Measurements from ENCODE around the gene CEBPZOS. TPM values are rescaled to one million over a fixed set of nuclear protein-coding genes. Genes with fewer than 3 reads are reported as not detected.
"Not testable (repeated sequence)": the region's sequence is repeated elsewhere in the genome, so short reads cannot be mapped to it uniquely, and the experiment has no call there.

CEBPZOS gene
- total and polyA plus RNA-seq, 10 of the 15 experiments (the other 5 are each of a cell fraction or from before 2014, with no cell fraction given), result 22.9 to 50.8 (median 39.1) TPM

DNA sequence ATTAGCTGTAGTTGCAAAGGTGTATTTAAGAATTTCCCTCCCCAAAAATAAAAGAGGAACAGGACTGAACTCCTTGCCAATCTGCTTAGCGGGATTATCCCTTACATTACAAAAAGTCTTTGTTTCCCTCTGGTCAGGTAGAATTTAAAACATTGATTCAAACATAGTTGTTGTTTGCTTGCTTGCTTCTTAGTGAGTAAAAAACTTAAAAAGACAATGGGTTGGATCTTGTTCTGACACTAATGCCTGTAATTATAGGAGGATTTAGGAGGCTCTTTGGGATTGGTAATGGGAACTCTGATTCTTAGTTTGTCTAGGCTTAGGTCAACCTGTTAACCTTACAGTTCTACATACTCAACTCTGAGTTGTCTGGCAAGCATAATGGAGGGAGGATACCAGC, 3.7 kb upstream of the CEBPZOS start:
- BruUV-seq (replicated peaks), result no TSS peak
- in situ Hi-C loops (cut with MboI), result no loop called here

DNA sequence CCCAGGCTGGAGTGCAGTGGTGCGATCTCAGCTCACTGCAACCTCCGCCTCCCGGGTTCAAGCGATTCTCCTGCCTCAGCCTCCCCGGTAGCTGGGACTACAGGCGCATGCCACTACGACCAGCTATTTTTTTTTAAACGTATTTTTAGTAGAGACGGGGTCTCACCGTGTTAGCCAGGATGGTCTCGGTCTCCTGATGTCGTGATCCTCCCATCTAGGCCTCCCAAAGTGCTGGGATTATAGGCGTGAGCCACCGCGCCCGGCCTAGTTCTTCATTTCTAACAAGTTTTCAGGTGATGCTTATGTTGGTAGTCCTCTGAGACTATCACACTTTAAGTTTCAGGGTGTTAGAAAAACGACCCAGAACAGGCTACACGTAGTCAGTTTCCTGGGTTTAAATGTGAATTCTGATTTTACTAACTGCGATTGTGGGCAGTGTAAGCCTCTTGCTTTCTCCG, 405 bp upstream of the CEBPZOS start:
- FAIRE-seq; SMC1A ChIA-PET (ENCODE audit: uncharacterized antibody, unreplicated experiment); ATAC-seq; intact Hi-C loops (cut with micrococcal nuclease; ENCODE audit: unreplicated experiment); H3K36me3 ChIP-seq (ENCODE audit: control insufficient read depth in 2 of 2, insufficient read depth in 2 of 2, low read length in 1 of 2); H3K27me3 ChIP-seq (replicated peaks in 1 of 2; ENCODE audit: control insufficient read depth in 2 of 2, insufficient read depth in 2 of 2, low read length in 1 of 2); DNase-seq (ENCODE audit: low read depth, low spot score); H3K9me3 ChIP-seq (replicated peaks; ENCODE audit: control insufficient read depth, insufficient read depth, low read length); RAD21 ChIA-PET (ENCODE audit: unreplicated experiment); in situ Hi-C loops (cut with MboI); H4K20me1 ChIP-seq (ENCODE audit: control insufficient read depth, insufficient read depth); BruUV-seq (replicated peaks); H3K4me1 ChIP-seq (ENCODE audit: control insufficient read depth, insufficient read depth, low read length): not testable (repeated sequence)
- Histone ChIP-seq H3K9ac (ENCODE audit: control insufficient read depth, insufficient read depth, low read length) (peak overlapping the region; percentile 64; the same call in 1 of the 2 replicates), H2AFZ (ENCODE audit: control insufficient read depth, low read depth, low read length) (peak overlapping the region; percentile 99), H3K79me2 (ENCODE audit: control insufficient read depth, insufficient read depth, low read length) (peaks cover 38% of the 10 kb centered on the region), H3K4me2 (ENCODE audit: control insufficient read depth, insufficient read depth) (peak overlapping the region; percentile 65), H3K4me3 (peak overlapping the region; percentile 77), H3K27ac (ENCODE audit: control insufficient read depth, insufficient read depth) (peak overlapping the region; percentile 78)
- CTCF ChIA-PET, result interaction anchor here (0.6 kb wide), 2 partner anchors 39 to 997 kb away, joined by 3 read pairs; no protein-coding TSS in a partner anchor
- TF ChIP-seq PML (IDR thresholded peaks at IDR 0.05; ENCODE audit: low read length) (0 out of 2 replicates have a peak, but pooled peaks have one; percentile 11), MLLT1 (IDR thresholded peaks at IDR 0.05) (0 out of 2 replicates have a peak, but pooled peaks have one; percentile 70), NBN (IDR thresholded peaks at IDR 0.05) (0 out of 2 replicates have a peak, but pooled peaks have one; percentile 28)
- POLR2A ChIA-PET, result interaction anchor here (2.4 kb wide), 1 partner anchor 36 kb away, joined by 11 read pairs; the partner anchor contains the start of genes CEBPZ and NDUFAF7
- 75% methylated on average over 20 of the region's 20 CpGs for WGBS (ENCODE audit: insufficient coverage, insufficient replicate concordance, low lambda C conversion rate, missing lambda C conversion rate)

More for the DNA sequence above, 3.7 kb upstream of the CEBPZOS start:
- Histone ChIP-seq H3K27ac (ENCODE audit: control insufficient read depth, insufficient read depth) (no peak overlapping the region), H3K4me2 (ENCODE audit: control insufficient read depth, insufficient read depth) (no peak overlapping the region), H3K4me1 (ENCODE audit: control insufficient read depth, insufficient read depth, low read length) (no peaks in the 10 kb centered on the region; the same call in 1 of the 2 replicates), H2AFZ (ENCODE audit: control insufficient read depth, low read depth, low read length) (no peak overlapping the region), H4K20me1 (ENCODE audit: control insufficient read depth, insufficient read depth) (no peaks in the 10 kb centered on the region), H3K27me3 (replicated peaks in 1 of 2; ENCODE audit: control insufficient read depth in 2 of 2, insufficient read depth in 2 of 2, low read length in 1 of 2) (no peaks in the 10 kb centered on the region), H3K9ac (ENCODE audit: control insufficient read depth, insufficient read depth, low read length) (no peak overlapping the region), H3K9me3 (replicated peaks; ENCODE audit: control insufficient read depth, insufficient read depth, low read length) (no peaks in the 10 kb centered on the region; the same call in 2 of the 3 replicates), H3K4me3 (no peak overlapping the region), H3K36me3 (ENCODE audit: control insufficient read depth in 2 of 2, insufficient read depth in 2 of 2, low read length in 1 of 2) (no peaks in the 10 kb centered on the region), H3K79me2 (ENCODE audit: control insufficient read depth, insufficient read depth, low read length) (peaks cover 12% of the 10 kb centered on the region)
- ChIA-PET SMC1A (ENCODE audit: uncharacterized antibody, unreplicated experiment) (no interaction called here), POLR2A (no interaction called here), RAD21 (ENCODE audit: unreplicated experiment) (interaction anchor here (1.6 kb wide), 1 partner anchor 685 kb away, joined by 3 read pairs; no protein-coding TSS in a partner anchor), CTCF (interaction anchor here (0.9 to 1.0 kb wide), 2 partner anchors 24 to 204 kb away, joined by 3 read pairs; no protein-coding TSS in a partner anchor)
- FAIRE-seq (no peak), ATAC-seq (no peak), DNase-seq (ENCODE audit: low read depth, low spot score) (no peak)
- intact Hi-C loops (cut with micrococcal nuclease; ENCODE audit: unreplicated experiment), result no loop called here
- TF ChIP-seq POU2F2 (IDR thresholded peaks at IDR 0.05; ENCODE audit: borderline replicate concordance, low read depth, low read length) (no peak), POLR2A (IDR thresholded peaks at IDR 0.05; ENCODE audit: low read depth, low read length) (no peak), CREB1 (IDR thresholded peaks at IDR 0.05; ENCODE audit: low read depth) (no peak), WRNIP1 (IDR thresholded peaks at IDR 0.05; ENCODE audit: borderline replicate concordance, low read depth, low read length) (no peak), NFYA (IDR thresholded peaks at IDR 0.05; ENCODE audit: borderline replicate concordance, low read depth, low read length) (no peak), CEBPB (IDR thresholded peaks at IDR 0.05; ENCODE audit: borderline replicate concordance in 1 of 2, low read depth in 2 of 2, low read length in 2 of 2) (no peak)
- TF ChIP-seq, protein P1, sequence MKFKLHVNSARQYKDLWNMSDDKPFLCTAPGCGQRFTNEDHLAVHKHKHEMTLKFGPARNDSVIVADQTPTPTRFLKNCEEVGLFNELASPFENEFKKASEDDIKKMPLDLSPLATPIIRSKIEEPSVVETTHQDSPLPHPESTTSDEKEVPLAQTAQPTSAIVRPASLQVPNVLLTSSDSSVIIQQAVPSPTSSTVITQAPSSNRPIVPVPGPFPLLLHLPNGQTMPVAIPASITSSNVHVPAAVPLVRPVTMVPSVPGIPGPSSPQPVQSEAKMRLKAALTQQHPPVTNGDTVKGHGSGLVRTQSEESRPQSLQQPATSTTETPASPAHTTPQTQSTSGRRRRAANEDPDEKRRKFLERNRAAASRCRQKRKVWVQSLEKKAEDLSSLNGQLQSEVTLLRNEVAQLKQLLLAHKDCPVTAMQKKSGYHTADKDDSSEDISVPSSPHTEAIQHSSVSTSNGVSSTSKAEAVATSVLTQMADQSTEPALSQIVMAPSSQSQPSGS (IDR thresholded peaks at IDR 0.05; ENCODE audit: low read length), result no peak
- 90% methylated on average over 1 of the region's 1 CpG for WGBS (ENCODE audit: insufficient coverage, insufficient replicate concordance, low lambda C conversion rate, missing lambda C conversion rate)
